Activated T-cell treated with anti-CD3 and anti-CD28 coated beads, Interleukin-2, amount 50 U/mL, for 24 hours (primary cell): ENCODE measurements around the gene TUBGCP3.

ENCODE experiments used
- DNase-seq: peaks from one replicate; pipeline ENCODE4 v3.0.0-alpha.2; 2020
- H3K27ac Mint-ChIP-seq: 2 replicates; pipeline ENCODE4 v1.8.0; 2020; ENCODE audit warnings: mild to moderate bottlenecking, mixed read lengths
- H3K27me3 Mint-ChIP-seq: 2 replicates; pipeline ENCODE4 v1.8.0; 2020; ENCODE audit warnings: mixed read lengths
- H3K36me3 Mint-ChIP-seq: 2 replicates; pipeline ENCODE4 v1.8.0; 2020; ENCODE audit warnings: low read depth, mixed read lengths
- H3K4me1 Mint-ChIP-seq: 2 replicates; pipeline ENCODE4 v1.8.0; 2020; ENCODE audit warnings: low read depth, mixed read lengths
- H3K4me3 Mint-ChIP-seq: 2 replicates; pipeline ENCODE4 v1.8.0; 2020; ENCODE audit warnings: mild to moderate bottlenecking, moderate library complexity, mixed read lengths
- H3K9me3 Mint-ChIP-seq: 2 replicates; pipeline ENCODE4 v1.8.0; 2020; ENCODE audit warnings: mixed read lengths

The TUBGCP3 gene

DNA sequence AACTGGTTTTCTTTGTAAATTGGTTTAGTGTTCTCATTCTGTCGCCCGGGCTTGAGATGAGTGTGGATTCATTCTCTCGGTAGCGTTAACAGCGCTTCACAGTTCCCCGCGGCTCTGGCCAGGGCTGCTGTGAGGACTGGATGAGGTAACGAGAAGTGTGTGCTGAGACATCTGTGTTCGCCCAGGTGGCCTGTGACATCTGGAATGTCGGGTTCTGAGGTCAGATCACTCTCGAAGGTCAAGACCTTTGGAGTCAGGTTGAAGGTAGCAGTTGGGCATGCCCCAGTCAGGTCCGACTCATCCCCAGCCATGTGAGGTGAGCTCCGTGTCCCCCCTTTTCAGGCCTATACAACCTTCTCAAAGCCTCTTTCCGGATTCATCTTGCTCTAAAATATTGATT lies 13.4 kb upstream of the TUBGCP3 start:
- no peak overlapping the region for H3K4me3 Mint-ChIP-seq
- no peaks in the 10 kb centered on the region for H3K9me3 Mint-ChIP-seq
- no peaks in the 10 kb centered on the region for H3K36me3 Mint-ChIP-seq
- DNase-seq = no peak
- peaks cover 8% of the 10 kb centered on the region for H3K4me1 Mint-ChIP-seq
- no peak overlapping the region for H3K27ac Mint-ChIP-seq
- peaks cover 31% of the 10 kb centered on the region for H3K27me3 Mint-ChIP-seq

DNA sequence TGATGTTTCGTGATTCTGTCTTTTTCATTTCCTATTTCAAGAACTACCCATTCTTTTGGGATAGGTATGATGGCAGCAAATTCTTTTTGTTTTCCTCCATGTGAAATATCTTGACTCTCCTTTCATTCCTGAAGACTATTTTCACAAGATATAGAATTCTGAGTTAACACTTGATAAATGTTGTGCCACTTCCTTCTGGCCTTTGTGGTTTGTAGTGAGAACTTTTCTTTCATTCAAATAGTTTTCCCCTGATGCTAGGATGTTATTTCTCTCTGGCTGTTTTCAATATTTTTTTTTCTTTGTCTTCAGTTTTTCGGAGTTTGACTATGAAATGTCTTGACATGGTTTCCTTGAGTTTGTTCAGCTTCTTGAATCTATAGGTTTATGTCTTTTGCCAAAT lies 8.3 kb upstream of the TUBGCP3 start:
- Mint-ChIP-seq H3K36me3 (no peaks in the 10 kb centered on the region), H3K4me3 (no peak overlapping the region), H3K4me1 (peaks cover 3% of the 10 kb centered on the region), H3K9me3 (no peaks in the 10 kb centered on the region), H3K27ac (no peak overlapping the region), H3K27me3 (peaks cover 9% of the 10 kb centered on the region)
- no peak for DNase-seq

DNA sequence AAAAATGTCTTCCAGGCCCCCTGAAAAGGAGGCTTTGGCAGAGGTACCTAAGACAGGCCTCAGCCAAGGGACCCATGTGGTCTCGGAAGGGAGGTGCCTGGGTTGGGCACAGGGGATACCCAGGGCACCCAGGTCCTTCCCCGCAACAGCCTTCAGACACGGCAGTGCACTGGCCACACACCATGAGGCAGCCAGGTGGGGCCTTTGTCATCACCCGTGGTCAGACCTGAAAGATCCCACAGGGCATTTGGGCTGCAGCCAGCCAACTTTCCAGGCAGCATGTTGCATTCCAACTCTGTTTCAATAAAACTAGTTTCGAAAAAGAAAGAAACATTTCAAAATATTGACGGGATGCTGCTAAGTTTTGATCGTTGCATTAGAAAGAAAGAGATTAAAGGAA lies 4.7 kb upstream of the TUBGCP3 start:
- peaks cover 9% of the 10 kb centered on the region for H3K27me3 Mint-ChIP-seq
- H3K4me1 Mint-ChIP-seq = peaks cover 16% of the 10 kb centered on the region
- H3K36me3 Mint-ChIP-seq = peaks cover 5% of the 10 kb centered on the region
- no peak overlapping the region for H3K27ac Mint-ChIP-seq
- no peak overlapping the region for H3K4me3 Mint-ChIP-seq
- no peak for DNase-seq
- H3K9me3 Mint-ChIP-seq = no peaks in the 10 kb centered on the region

DNA sequence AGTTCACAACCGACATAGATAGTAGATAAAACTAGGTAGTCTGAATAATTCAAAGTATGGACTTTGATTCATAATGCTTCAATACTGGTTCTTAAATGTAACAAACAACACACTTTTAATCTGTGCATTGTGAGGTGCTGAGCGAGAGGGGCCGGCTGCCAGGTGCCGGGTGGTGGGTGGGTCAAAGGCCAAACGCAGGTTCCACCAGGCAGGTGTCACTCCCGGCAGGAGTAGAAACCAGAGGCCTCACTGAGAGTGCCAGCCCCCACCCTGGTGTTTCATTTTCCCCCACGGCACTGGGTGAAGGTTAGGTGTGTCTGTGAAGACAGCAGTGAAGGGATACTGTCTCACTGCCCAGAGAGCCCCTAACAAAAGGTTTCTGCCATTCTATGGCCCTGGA lies 4.2 kb upstream of the TUBGCP3 start:
- H3K27ac Mint-ChIP-seq = no peak overlapping the region
- H3K9me3 Mint-ChIP-seq = no peaks in the 10 kb centered on the region
- no peak for DNase-seq
- H3K4me1 Mint-ChIP-seq = peaks cover 17% of the 10 kb centered on the region
- H3K27me3 Mint-ChIP-seq = peaks cover 5% of the 10 kb centered on the region
- H3K36me3 Mint-ChIP-seq = peaks cover 9% of the 10 kb centered on the region
- H3K4me3 Mint-ChIP-seq = no peak overlapping the region

DNA sequence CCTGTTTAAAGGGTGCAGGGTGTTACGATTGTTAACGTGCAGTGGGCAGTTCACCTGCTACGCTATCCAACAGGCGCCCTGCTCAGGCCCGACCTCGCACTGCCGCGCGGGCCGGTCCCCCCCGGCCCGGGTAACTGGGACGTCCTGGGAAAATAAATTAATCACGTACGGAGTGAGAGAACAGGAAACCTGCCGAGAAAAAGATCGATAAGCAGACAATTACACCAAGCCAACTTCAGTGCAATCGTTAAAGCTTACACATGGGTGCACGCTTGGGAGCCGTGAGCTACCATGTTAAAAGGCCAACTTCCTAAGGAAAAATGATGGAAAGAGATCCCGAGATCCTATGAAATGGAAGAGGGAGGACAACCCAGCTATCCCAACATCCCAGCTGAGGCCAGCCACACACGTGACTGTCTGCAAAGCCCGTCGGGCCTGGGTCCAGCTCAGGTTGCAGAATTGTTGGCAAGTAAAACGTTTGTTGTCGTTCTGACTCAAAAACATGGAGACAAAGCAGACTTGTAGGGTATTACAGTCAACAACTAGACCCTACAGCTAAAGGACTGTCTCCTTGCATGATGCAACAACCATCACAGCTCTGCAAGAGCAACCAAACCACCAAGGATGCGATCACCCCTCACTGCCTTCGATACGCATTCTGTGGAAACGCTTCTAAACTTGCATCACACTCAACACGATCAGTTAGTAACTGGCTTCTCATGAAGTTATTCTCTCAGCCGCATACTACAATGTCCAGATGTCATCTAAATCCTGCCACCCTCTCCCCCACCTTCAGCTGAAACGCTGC lies 741 bp upstream of the TUBGCP3 start:
- DNase-seq = no peak
- Mint-ChIP-seq H3K27ac (peak overlapping the region; percentile 96), H3K4me3 (peak overlapping the region; percentile 95), H3K9me3 (no peaks in the 10 kb centered on the region), H3K36me3 (peaks cover 26% of the 10 kb centered on the region), H3K4me1 (peaks cover 35% of the 10 kb centered on the region), H3K27me3 (no peaks in the 10 kb centered on the region)

DNA sequence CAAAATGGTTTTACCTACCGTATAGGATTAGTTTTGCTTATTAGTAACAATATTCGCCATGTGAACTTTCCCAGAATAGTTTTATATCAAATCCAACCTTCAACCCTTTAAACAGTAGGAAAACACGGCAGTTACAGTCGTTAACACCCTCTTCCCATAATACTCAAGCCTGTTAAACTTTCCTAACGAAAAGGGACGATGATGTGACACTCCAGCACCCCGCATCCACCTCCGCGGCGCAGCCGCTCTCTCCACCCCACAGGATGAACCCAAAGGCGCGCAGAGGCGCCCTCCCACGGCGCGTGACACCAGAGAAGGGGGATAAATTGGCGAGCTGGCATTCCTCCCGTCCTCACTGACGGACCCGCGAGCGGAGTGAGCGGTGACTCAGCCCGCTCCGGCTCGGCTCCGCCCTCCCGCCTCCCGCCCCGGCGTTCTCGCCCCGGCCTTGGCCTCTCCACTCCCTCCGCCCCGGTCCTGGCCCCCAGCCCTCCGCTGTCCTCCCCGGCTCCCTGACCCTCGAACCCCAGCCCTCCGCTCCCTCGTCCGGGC lies 665 bp downstream of the TUBGCP3 start:
- no peaks in the 10 kb centered on the region for H3K9me3 Mint-ChIP-seq
- peak overlapping the region; percentile 96 for H3K27ac Mint-ChIP-seq
- H3K27me3 Mint-ChIP-seq = no peaks in the 10 kb centered on the region
- H3K4me1 Mint-ChIP-seq = peaks cover 47% of the 10 kb centered on the region
- DNase-seq = peak; percentile 84
- peaks cover 39% of the 10 kb centered on the region for H3K36me3 Mint-ChIP-seq
- peak overlapping the region; percentile 95 for H3K4me3 Mint-ChIP-seq

DNA sequence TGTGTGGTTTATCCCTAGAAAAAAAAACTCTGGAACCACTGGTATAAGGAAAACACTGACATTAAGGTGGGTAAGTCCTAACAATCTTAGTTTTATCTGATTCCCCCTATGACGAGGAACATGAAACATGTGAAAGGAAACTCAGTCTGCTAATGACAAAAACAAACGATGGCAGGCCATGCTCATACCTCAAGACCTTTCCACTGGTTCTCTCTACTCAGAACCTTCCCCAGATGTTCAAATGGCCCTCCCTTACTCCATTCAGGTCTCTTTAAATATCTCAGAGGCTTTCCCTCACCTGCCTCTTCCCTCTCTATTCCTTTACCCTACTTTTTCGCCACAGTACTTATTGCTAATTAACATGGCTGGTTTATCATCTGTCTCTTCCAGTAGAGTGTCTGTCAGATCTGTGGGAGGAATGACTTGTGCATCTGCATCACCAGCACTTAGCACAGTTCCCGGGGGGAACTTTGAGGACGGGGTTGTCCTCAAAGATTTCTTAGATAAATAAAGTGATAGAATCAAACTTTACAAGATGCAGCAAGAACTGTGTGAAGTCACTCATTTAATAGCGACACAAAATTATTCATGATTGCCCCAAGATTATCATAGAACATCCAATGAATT lies 1.5 kb downstream of the TUBGCP3 start:
- Mint-ChIP-seq H3K27ac (peak overlapping the region; percentile 96), H3K36me3 (peaks cover 47% of the 10 kb centered on the region), H3K4me3 (peak overlapping the region; percentile 95), H3K4me1 (peaks cover 54% of the 10 kb centered on the region), H3K27me3 (no peaks in the 10 kb centered on the region), H3K9me3 (no peaks in the 10 kb centered on the region)
- no peak for DNase-seq

DNA sequence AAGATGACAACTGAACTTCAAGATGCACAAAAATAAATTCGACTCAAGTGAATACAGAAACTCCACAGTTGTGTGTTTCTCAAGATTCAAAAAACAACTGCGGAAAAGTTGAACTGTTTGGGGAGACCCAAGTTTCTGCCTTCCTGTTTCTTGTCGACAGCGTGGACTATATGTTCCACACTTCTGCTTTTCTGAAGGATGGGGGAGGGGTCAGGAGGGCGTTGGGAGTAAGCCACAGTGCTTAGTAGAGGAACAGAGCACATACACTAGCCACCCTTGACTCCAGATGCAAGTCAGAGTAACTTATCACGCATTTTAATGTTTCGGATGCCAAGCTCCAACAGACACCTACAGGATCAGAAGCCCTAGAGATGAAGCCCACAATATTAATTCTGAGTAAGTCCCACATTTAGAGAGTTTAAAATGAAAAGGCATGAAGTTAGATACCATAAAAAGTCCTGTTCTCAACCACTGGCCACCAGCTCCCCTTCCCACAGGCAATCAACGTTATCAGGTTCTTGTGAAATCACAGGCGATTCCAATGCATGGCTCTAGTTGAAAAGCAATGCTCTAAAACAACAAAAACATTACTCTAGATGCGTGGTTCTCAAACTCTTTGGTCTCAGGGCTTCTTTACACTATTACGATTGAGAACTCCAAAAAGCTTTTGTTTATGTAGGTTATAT lies 4.2 kb downstream of the TUBGCP3 start:
- Mint-ChIP-seq H3K4me1 (peaks cover 65% of the 10 kb centered on the region), H3K27ac (peak overlapping the region; percentile 4)

DNA sequence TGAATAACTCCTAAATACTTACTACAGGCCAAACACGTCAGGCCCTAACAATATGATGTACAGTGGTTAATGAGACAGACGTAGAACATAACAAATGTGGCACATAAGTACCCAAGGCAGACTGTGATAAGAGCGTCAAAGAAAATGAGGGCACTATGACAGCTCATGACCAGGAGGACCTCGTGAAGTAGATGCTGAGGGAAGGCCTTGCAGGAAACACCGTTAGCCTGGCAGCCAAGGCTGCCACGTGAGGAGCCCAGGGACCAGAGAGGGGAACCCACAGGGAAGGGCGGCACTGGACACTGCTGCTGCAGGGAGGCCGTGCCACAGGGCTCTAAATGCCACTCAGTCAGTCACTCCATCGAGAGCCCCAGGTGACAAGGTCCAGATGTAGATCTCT lies 5.7 kb downstream of the TUBGCP3 start:
- no peak overlapping the region for H3K4me3 Mint-ChIP-seq

More for the DNA sequence above, 4.2 kb downstream of the TUBGCP3 start:
- Mint-ChIP-seq H3K9me3 (peaks cover under 1% of the 10 kb centered on the region), H3K27me3 (no peaks in the 10 kb centered on the region), H3K4me3 (no peak overlapping the region), H3K36me3 (peaks cover 56% of the 10 kb centered on the region)
- DNase-seq = no peak

DNA sequence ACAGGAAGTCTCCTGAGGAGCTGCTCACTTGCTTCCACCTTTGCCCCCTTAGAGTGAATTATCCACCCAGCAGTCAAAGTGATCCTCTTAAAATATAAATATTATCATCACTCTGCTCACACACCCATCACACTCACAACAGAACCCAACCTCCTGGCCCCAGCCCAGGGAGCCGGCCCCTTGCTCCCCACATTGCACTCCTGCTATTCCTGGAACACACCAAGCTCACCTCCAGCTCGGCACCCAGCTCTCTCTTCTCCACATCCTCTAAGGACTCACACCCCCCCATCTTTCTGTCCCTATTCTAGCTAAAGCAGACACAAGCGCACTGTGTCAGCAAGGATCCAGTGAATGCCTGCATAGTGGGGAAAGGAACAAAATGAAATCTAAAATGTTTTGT lies 7.0 kb downstream of the TUBGCP3 start:
- H3K27ac Mint-ChIP-seq = no peak overlapping the region
- peaks cover 49% of the 10 kb centered on the region for H3K36me3 Mint-ChIP-seq
- peaks cover 62% of the 10 kb centered on the region for H3K4me1 Mint-ChIP-seq
- no peak overlapping the region for H3K4me3 Mint-ChIP-seq
- no peak for DNase-seq
- no peaks in the 10 kb centered on the region for H3K27me3 Mint-ChIP-seq
- peaks cover 8% of the 10 kb centered on the region for H3K9me3 Mint-ChIP-seq

More for the DNA sequence above, 5.7 kb downstream of the TUBGCP3 start:
- Mint-ChIP-seq H3K27me3 (no peaks in the 10 kb centered on the region), H3K9me3 (peaks cover 4% of the 10 kb centered on the region), H3K36me3 (peaks cover 57% of the 10 kb centered on the region), H3K27ac (no peak overlapping the region), H3K4me1 (peaks cover 64% of the 10 kb centered on the region)
- DNase-seq = no peak

DNA sequence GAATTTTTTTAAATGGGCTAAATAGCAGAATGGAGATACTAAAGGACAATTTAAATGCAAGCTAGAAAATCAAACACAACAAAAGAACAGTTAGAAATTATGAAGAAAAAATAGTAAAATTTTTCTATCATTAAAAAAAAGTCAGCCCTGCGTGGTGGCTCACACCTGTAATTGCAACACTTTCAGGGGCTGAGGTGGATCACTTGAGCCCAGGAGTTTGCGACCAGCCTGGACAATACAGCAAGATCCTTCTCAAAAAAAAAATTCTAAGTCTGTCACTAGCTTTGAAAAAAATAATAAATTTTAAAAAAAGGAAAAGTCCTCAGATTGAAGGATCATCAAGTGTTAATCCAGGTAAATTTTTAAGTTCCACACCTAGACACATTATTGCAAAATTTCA lies 7.7 kb downstream of the TUBGCP3 start:
- no peak overlapping the region for H3K4me3 Mint-ChIP-seq
- peaks cover 8% of the 10 kb centered on the region for H3K9me3 Mint-ChIP-seq
- H3K27me3 Mint-ChIP-seq = no peaks in the 10 kb centered on the region
- H3K36me3 Mint-ChIP-seq = peaks cover 49% of the 10 kb centered on the region
- DNase-seq = no peak
- H3K4me1 Mint-ChIP-seq = peaks cover 66% of the 10 kb centered on the region
- no peak overlapping the region for H3K27ac Mint-ChIP-seq

DNA sequence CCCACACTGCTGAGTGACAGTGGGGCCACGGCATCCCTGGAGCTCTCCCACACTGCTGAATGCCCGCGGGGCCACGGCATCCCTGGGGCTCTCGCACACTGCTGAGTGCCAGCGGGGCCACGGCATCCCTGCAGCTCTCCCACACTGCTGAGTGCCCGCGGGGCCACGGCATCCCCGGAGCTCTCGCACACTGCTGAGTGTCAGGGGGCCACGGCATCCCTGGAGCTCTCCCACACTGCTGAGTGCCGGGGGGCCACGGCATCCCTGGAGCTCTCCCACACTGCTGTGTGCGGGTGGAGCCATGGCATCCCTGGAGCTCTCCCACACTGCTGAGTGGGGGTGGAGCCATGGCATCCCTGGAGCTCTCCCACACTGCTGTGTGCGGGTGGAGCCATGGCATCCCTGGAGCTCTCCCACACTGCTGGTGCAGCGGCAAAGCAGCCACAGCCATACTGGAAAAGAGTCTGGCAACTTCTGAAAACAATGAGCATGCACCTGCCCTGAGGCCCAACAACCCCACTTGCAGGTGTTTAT lies 8.6 kb downstream of the TUBGCP3 start:
- H3K27me3 Mint-ChIP-seq = no peaks in the 10 kb centered on the region
- H3K4me3 Mint-ChIP-seq = no peak overlapping the region
- peaks cover 71% of the 10 kb centered on the region for H3K4me1 Mint-ChIP-seq
- peaks cover 8% of the 10 kb centered on the region for H3K9me3 Mint-ChIP-seq
- DNase-seq = no peak
- H3K27ac Mint-ChIP-seq = no peak overlapping the region
- H3K36me3 Mint-ChIP-seq = peaks cover 47% of the 10 kb centered on the region

DNA sequence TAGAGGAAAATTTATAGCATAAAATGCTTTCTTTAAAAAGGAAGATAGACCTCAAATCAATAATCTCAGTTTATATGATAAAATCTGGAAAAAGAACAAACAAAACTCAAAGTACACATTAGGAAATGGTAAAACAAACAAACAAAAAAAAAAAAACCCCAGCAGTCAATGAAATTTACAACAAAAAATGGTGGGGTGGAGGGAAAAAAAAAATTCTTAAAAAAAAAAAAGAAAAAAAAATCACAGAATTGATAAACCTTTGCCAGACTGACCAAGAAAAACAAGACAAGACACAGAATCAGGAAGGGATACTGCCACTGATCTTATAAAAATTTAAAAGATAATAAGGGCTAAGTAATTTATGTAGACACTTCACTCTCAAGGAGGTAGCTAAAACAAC lies 11.2 kb downstream of the TUBGCP3 start:
- Mint-ChIP-seq H3K27me3 (no peaks in the 10 kb centered on the region), H3K9me3 (peaks cover 8% of the 10 kb centered on the region), H3K4me3 (no peak overlapping the region), H3K27ac (peak overlapping the region; percentile 18), H3K36me3 (peaks cover 25% of the 10 kb centered on the region), H3K4me1 (peaks cover 73% of the 10 kb centered on the region)
- DNase-seq = no peak

DNA sequence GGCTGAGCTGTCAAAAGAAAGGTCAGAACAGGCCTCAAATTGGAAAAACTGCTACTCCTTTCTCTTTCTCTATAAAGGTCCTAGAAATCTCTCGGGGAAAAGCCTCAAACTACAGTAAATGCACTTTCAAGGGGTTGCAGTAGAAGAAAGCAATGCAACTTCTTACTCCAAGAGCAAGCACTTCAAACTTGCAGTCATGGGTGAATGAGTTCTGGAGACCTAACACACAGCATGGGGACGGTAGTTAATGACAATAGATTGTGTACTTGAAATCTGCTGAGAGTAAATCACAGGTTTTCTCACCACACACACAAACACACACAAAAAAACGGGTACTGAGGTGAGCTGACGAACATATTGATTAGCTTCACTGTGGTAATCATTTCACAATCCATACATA lies 11.8 kb downstream of the TUBGCP3 start:
- DNase-seq = no peak
- peaks cover 75% of the 10 kb centered on the region for H3K4me1 Mint-ChIP-seq
- H3K9me3 Mint-ChIP-seq = peaks cover 8% of the 10 kb centered on the region
- H3K36me3 Mint-ChIP-seq = peaks cover 22% of the 10 kb centered on the region
- no peaks in the 10 kb centered on the region for H3K27me3 Mint-ChIP-seq
- no peak overlapping the region for H3K4me3 Mint-ChIP-seq
- no peak overlapping the region for H3K27ac Mint-ChIP-seq
